ENCODE results near the gene MYBPH. TPM values are rescaled to one million over a fixed set of nuclear protein-coding genes. Genes with fewer than 3 reads are reported as not detected.

The MYBPH gene
- total RNA-seq, 1 experiment from 2014 or later = not detected

GRCh38 chr1:203139976-203140475 lies 35.6 kb downstream of the MYBPH start:
- DNase-seq (ENCODE audit: unreplicated experiment) = no peak
- intact Hi-C loops (cut with micrococcal nuclease) = no loop called here
- Mint-ChIP-seq H3K27ac (ENCODE audit: low read depth, unreplicated experiment) (no peak overlapping the region), H3K27me3 (ENCODE audit: insufficient read depth, unreplicated experiment) (no peaks in the 10 kb centered on the region), H3K4me1 (ENCODE audit: insufficient read depth, unreplicated experiment) (peaks cover 6% of the 10 kb centered on the region), H3K9me3 (ENCODE audit: unreplicated experiment) (no peaks in the 10 kb centered on the region), H3K4me3 (ENCODE audit: unreplicated experiment) (no peak overlapping the region), H3K36me3 (ENCODE audit: insufficient read depth, unreplicated experiment) (no peaks in the 10 kb centered on the region)
- ChIA-PET CTCF (interaction anchor here (0.5 to 2.7 kb wide), 5 partner anchors 8 to 100 kb away, joined by 3 to 12 read pairs (median 4); no protein-coding TSS in a partner anchor), POLR2A (no interaction called here)
- TF ChIP-seq CTCF (IDR thresholded peaks at IDR 0.05; ENCODE audit: unreplicated experiment) = no peak
- BruUV-seq (replicated peaks) = no TSS peak

GRCh38 chr1:203138066-203138465 lies 37.6 kb downstream of the MYBPH start:
- no peaks in the 10 kb centered on the region for H3K36me3 Mint-ChIP-seq (ENCODE audit: insufficient read depth, unreplicated experiment)
- BruUV-seq (replicated peaks) = no TSS peak
- no peaks in the 10 kb centered on the region for H3K9me3 Mint-ChIP-seq (ENCODE audit: unreplicated experiment)
- CTCF ChIA-PET = interaction anchor here (0.5 to 2.7 kb wide), 6 partner anchors 10 to 1257 kb away, joined by 3 to 12 read pairs (median 4); no protein-coding TSS in a partner anchor
- no peak for DNase-seq (ENCODE audit: unreplicated experiment)
- intact Hi-C loops (cut with micrococcal nuclease) = no loop called here
- TF ChIP-seq CTCF (IDR thresholded peaks at IDR 0.05; ENCODE audit: unreplicated experiment) = no peak
- no peaks in the 10 kb centered on the region for H3K27me3 Mint-ChIP-seq (ENCODE audit: insufficient read depth, unreplicated experiment)
- H3K27ac Mint-ChIP-seq (ENCODE audit: low read depth, unreplicated experiment) = no peak overlapping the region
- peaks cover 13% of the 10 kb centered on the region for H3K4me1 Mint-ChIP-seq (ENCODE audit: insufficient read depth, unreplicated experiment)
- no peak overlapping the region for H3K4me3 Mint-ChIP-seq (ENCODE audit: unreplicated experiment)
- POLR2A ChIA-PET = interaction anchor here (0.7 to 1.0 kb wide), 3 partner anchors 10 to 813 kb away, joined by 3 read pairs; no protein-coding TSS in a partner anchor

- no peak for TF ChIP-seq CTCF (IDR thresholded peaks at IDR 0.05; ENCODE audit: unreplicated experiment)
- Mint-ChIP-seq H3K27me3 (ENCODE audit: insufficient read depth, unreplicated experiment) (no peaks in the 10 kb centered on the region), H3K9me3 (ENCODE audit: unreplicated experiment) (no peaks in the 10 kb centered on the region), H3K27ac (ENCODE audit: low read depth, unreplicated experiment) (no peak overlapping the region), H3K4me1 (ENCODE audit: insufficient read depth, unreplicated experiment) (peaks cover 13% of the 10 kb centered on the region), H3K4me3 (ENCODE audit: unreplicated experiment) (no peak overlapping the region), H3K36me3 (ENCODE audit: insufficient read depth, unreplicated experiment) (no peaks in the 10 kb centered on the region)
- ChIA-PET CTCF (interaction anchor here (0.6 to 2.7 kb wide), 2 partner anchors 10 to 1256 kb away, joined by 3 to 12 read pairs; no protein-coding TSS in a partner anchor), POLR2A (interaction anchor here (0.7 to 1.0 kb wide), 3 partner anchors 9 to 813 kb away, joined by 3 read pairs; no protein-coding TSS in a partner anchor)
- intact Hi-C loops (cut with micrococcal nuclease) = no loop called here
- BruUV-seq (replicated peaks) = no TSS peak
- DNase-seq (ENCODE audit: unreplicated experiment) = no peak
These were observed 38.3 kb downstream of the MYBPH start for GRCh38 chr1:203137324-203137723.

GRCh38 chr1:203136409-203137042 lies 39.1 kb downstream of the MYBPH start:
- ChIA-PET CTCF (interaction anchor here (0.7 to 1.5 kb wide), 3 partner anchors 12 to 1925 kb away, joined by 3 to 6 read pairs (median 3); no protein-coding TSS in a partner anchor), POLR2A (interaction anchor here (0.7 kb wide), 1 partner anchor 72 kb away, joined by 3 read pairs; no protein-coding TSS in a partner anchor)
- no TSS peak for BruUV-seq (replicated peaks)
- peak; percentile 27 for TF ChIP-seq CTCF (IDR thresholded peaks at IDR 0.05; ENCODE audit: unreplicated experiment)
- H3K4me3 Mint-ChIP-seq (ENCODE audit: unreplicated experiment) = no peak overlapping the region
- no peak overlapping the region for H3K27ac Mint-ChIP-seq (ENCODE audit: low read depth, unreplicated experiment)
- intact Hi-C loops (cut with micrococcal nuclease) = no loop called here
- H3K36me3 Mint-ChIP-seq (ENCODE audit: insufficient read depth, unreplicated experiment) = no peaks in the 10 kb centered on the region
- H3K27me3 Mint-ChIP-seq (ENCODE audit: insufficient read depth, unreplicated experiment) = no peaks in the 10 kb centered on the region
- H3K9me3 Mint-ChIP-seq (ENCODE audit: unreplicated experiment) = no peaks in the 10 kb centered on the region
- H3K4me1 Mint-ChIP-seq (ENCODE audit: insufficient read depth, unreplicated experiment) = peaks cover 13% of the 10 kb centered on the region
- DNase-seq (ENCODE audit: unreplicated experiment) = peak; percentile 36
